ENCODE results near the gene DCP1A.
"Not testable (repeated sequence)": the region's sequence is repeated elsewhere in the genome, so short reads cannot be mapped to it uniquely, and the experiment has no call there.

Gene DCP1A

GRCh38 chr3:53347261-53348064 lies at the start of gene DCP1A:
DCP1A (minus strand) TSS chr3:53347543; CDS start chr3:53347517, 26 bp downstream.
- peak; percentile 89 to 91 for DNase-seq (ENCODE audit: low read depth in 2 of 2)

- no peak for DNase-seq (ENCODE audit: low read depth in 2 of 2)
These were observed 37.4 kb upstream of the DCP1A start for GRCh38 chr3:53384465-53385423.

GRCh38 chr3:53382106-53382505 lies 34.8 kb upstream of the DCP1A start:
- DNase-seq (ENCODE audit: low read depth in 2 of 2), result no peak

- no peak for DNase-seq (ENCODE audit: low read depth in 2 of 2)
These were observed 33.0 kb upstream of the DCP1A start for GRCh38 chr3:53380306-53380705.

- DNase-seq (ENCODE audit: low read depth in 2 of 2), result no peak
These were observed 32.6 kb upstream of the DCP1A start for GRCh38 chr3:53379898-53380297.

- no peak for DNase-seq (ENCODE audit: low read depth in 2 of 2)
These were observed 30.5 kb upstream of the DCP1A start for GRCh38 chr3:53377794-53378193.

GRCh38 chr3:53376679-53377078 lies 29.3 kb upstream of the DCP1A start:
- no peak for DNase-seq (ENCODE audit: low read depth in 2 of 2)

GRCh38 chr3:53375019-53375418 lies 27.7 kb upstream of the DCP1A start:
- peak; percentile 39 to 50 for DNase-seq (ENCODE audit: low read depth in 2 of 2)

GRCh38 chr3:53370719-53371118 lies 23.4 kb upstream of the DCP1A start:
- DNase-seq (ENCODE audit: low read depth in 2 of 2), result not testable (repeated sequence)

- DNase-seq (ENCODE audit: low read depth in 2 of 2), result no peak
These were observed 14.5 kb upstream of the DCP1A start for GRCh38 chr3:53361852-53362251.

GRCh38 chr3:53357458-53357857 lies 10.1 kb upstream of the DCP1A start:
- no peak for DNase-seq (ENCODE audit: low read depth in 2 of 2)

- DNase-seq (ENCODE audit: low read depth in 2 of 2), result no peak
These were observed 7.7 kb upstream of the DCP1A start for GRCh38 chr3:53354945-53355498.

GRCh38 chr3:53353202-53353601 lies 5.9 kb upstream of the DCP1A start:
- DNase-seq (ENCODE audit: low read depth in 2 of 2), result no peak

GRCh38 chr3:53350652-53351051 lies 3.3 kb upstream of the DCP1A start:
- DNase-seq (ENCODE audit: low read depth in 2 of 2), result no peak

GRCh38 chr3:53348118-53348517 lies 775 bp upstream of the DCP1A start:
- DNase-seq (ENCODE audit: low read depth in 2 of 2), result not testable (repeated sequence)

GRCh38 chr3:53346922-53347260 lies 452 bp downstream of the DCP1A start:
- DNase-seq (ENCODE audit: low read depth in 2 of 2), result no peak

- no peak for DNase-seq (ENCODE audit: low read depth in 2 of 2)
These were observed 829 bp downstream of the DCP1A start for GRCh38 chr3:53346514-53346913.

- DNase-seq (ENCODE audit: low read depth in 2 of 2), result no peak
These were observed 5.0 kb downstream of the DCP1A start for GRCh38 chr3:53342353-53342752.

- no peak for DNase-seq (ENCODE audit: low read depth in 2 of 2)
These were observed 10.0 kb downstream of the DCP1A start for GRCh38 chr3:53337167-53337940.

- DNase-seq (ENCODE audit: low read depth in 2 of 2), result no peak
These were observed 12.6 kb downstream of the DCP1A start for GRCh38 chr3:53334742-53335141.

GRCh38 chr3:53331871-53332270 lies 15.5 kb downstream of the DCP1A start:
- DNase-seq (ENCODE audit: low read depth in 2 of 2), result no peak

- DNase-seq (ENCODE audit: low read depth in 2 of 2), result no peak
These were observed 17.4 kb downstream of the DCP1A start for GRCh38 chr3:53329897-53330296.

Measured in stimulated activated CD8-positive, alpha-beta memory T cell treated with anti-CD3 and anti-CD28 coated beads, Interleukin-2, amount 100 ng/mL, for 48 hours (primary cell).